Heart left ventricle (tissue), 16 donors: ENCODE results near the gene CARS1. TPM values are rescaled to one million over a fixed set of nuclear protein-coding genes. Genes with fewer than 3 reads are reported as not detected.

Experiments
- ATAC-seq, 4 donors: fragments of 200-7000 bp; cut with Tn5 transposase; one replicate each; pipeline ENCODE4 v1.9.1; 2020 to 2022; ENCODE audit warnings: moderate library complexity in 4 of 4, mild to moderate bottlenecking in 3 of 4, moderate number of reproducible peaks in 1 of 4
- DNase-seq, 5 donors: peaks; one replicate each; pipeline ENCODE4 v3.0.0-alpha.2; 2020
- H3K27ac ChIP-seq, 12 donors: fragments of 200-600 bp; sonication (generic) in 4 of 12; one replicate each; pipeline versions ENCODE4 v1.5.0 to v1.8.0; 2016 to 2022; ENCODE audit warnings: mild to moderate bottlenecking in 2 of 12
- H3K27me3 ChIP-seq, 9 donors: fragments of 200-600 bp; sonication (generic) in 2 of 9; one replicate each; pipeline versions ENCODE4 v1.5.1 to v1.8.0; 2016 to 2022; ENCODE audit warnings: mild to moderate bottlenecking in 3 of 9
- H3K36me3 ChIP-seq, 9 donors: fragments of 200-600 bp; sonication (generic) in 2 of 9; one replicate each; pipeline versions ENCODE4 v1.5.0 to v1.8.0; 2018 to 2022; ENCODE audit warnings: mild to moderate bottlenecking in 2 of 9
- H3K4me1 ChIP-seq, 12 donors: fragments of 200-600 bp; sonication (generic) in 4 of 12; one replicate each; pipeline versions ENCODE4 v1.5.0 to v1.8.0; 2016 to 2022; ENCODE audit warnings: mild to moderate bottlenecking in 3 of 12
- H3K4me3 ChIP-seq, 12 donors: fragments of 200-600 bp; sonication (generic) in 4 of 12; one replicate each; pipeline versions ENCODE4 v1.5.0 to v1.8.0; 2017 to 2022; ENCODE audit warnings: mild to moderate bottlenecking in 9 of 12, moderate library complexity in 4 of 12
- H3K9me3 ChIP-seq, 12 donors: fragments of 200-600 bp; sonication (generic) in 4 of 12; one replicate each; pipeline versions ENCODE4 v1.5.0 to v1.8.0; 2016 to 2022; ENCODE audit warnings: mild to moderate bottlenecking in 1 of 12
- POLR2A ChIP-seq, 2 donors: fragments of 450-650 bp; IDR thresholded peaks; one replicate each; pipeline ENCODE4 v1.6.1; 2017; ENCODE audit warnings: antibody characterized with exemption in 2 of 2, mild to moderate bottlenecking in 2 of 2, moderate library complexity in 2 of 2
- WGBS, 4 donors: extraction: QIAGEN DNeasy Blood & Tissue Kit in 2 of 4; methylation state at CpG; one replicate each; pipeline versions ENCODE4 v1.1.5 to v1.1.7; 2013 to 2018; 5-methylcytosine and 5-hydroxymethylcytosine counted together
- intact Hi-C, 10 donors: fragments of 100-400 bp; cut with DNase I; formaldehyde crosslinking; loops; one replicate each; pipeline versions ENCODE4 v1.11.1 to v1.14.2; 2022
- polyA plus RNA-seq, 2 donors: library from polyadenylated mRNA; stranded (reverse); fragments of 200-250 nt; gene quantifications; one replicate each; pipeline ENCODE4 v1.2.3, GENCODE V29; 2013
- total RNA-seq, 9 donors: library from RNA; depleted of rRNA in 2 of 9; stranded (reverse); fragments of >200 nt in 2 of 9; fragmentation: NEBNext Ultra II Directional in 3 of 9; extraction: Animal tissue kit (Norgen Biotek cat#: 25700) in 3 of 9; gene quantifications; one replicate each; pipeline versions ENCODE4 v1.1.0 to v1.2.4, GENCODE V29; 2016 to 2023
- TF ChIP-seq, protein P1 (sequence below), 12 donors: fragments of 200-600 bp; sonication (generic) in 4 of 12; IDR thresholded peaks; one replicate each; pipeline versions ENCODE4 v1.5.0 to v1.8.0; 2018 to 2022; ENCODE audit warnings: antibody characterized with exemption in 12 of 12, mild to moderate bottlenecking in 5 of 12
- donor health status: ischemic (EF 13 %, LVEDD 7.1; RV severe dilation, severe dysfunction).
- donor health status: healthy with polysubstance abuse.
- donor health status: DM: no; HTN: yes; CAD: no.
- donor health status: DM: no; HTN: no; CAD: no.
- donor health status: ischemic (EF 25% LVEDD 6.9; RV normal size, moderate dysfunction).
- donor health status: ischemic (EF 25% LVEDD 5.7; RV mildly dilated, moderate dysfunction).
- donor health status: healthy.
- donor health status: DM: yes; HTN: yes; CAD: no.
- donor health status: ischemic (EF 35%, LVEDD 5.7; RV mildly dilated, moderate dysfunction).
- donor health status: nonischemic (EF 11% LVEDD 7.7; RV severe dilation, severe dysfunction).
- donor health status: DM: yes; HTN: yes; CAD: no.
- donor health status: PGD.
- donor health status: ischemic (EF 29% LVEDD 5.4; RV normal size, mild dysfunction).
- donor health status: nonischemic (EF 23%, LVEDD 6.1; RV moderate dilation, normal function).

The CARS1 gene
- total and polyA plus RNA-seq, 11 donors = 9.3 to 30.5 (median 18.5) TPM

DNA sequence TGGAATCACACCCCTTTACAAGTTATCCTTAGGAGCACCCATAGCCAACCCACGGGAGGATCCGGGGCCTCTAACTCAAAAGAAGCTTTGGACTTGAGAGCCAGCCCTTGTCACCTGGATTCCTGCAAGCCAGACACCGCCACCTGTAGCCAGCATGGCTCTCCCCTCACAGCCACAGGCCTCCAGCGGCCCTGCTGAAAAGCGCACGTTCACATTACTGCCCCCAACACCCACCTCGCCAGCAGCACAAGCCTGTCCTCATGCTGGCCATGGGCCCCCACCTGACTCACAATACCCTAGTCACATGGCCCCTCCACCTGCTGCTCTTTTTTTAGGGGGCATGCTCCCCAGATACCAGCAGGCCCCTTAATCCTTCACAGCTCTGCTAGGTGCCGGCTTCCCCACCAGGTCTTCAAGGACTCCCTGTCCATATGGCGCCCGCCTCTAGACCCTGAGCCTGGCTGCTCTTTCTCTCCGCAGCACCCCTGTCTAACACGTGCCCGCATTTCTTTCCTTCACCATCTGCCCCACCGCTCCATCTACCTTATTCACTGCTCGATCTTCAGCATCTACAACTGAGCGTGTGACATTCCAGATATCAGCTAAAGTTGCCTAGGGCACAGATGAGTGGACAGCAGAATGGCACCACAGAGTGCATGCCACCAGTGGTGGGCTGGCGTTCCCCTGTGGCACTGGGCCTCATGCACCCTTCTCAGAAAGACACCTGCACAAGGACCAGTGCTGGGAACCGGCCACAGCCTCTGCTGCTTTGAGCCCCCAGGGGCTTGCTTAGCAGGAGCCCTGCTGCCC is 6.6 kb downstream of the CARS1 start:
- ATAC-seq (no peak), DNase-seq (peak in 1 of 5 donors; percentile 15)
- peak overlapping the region in 2 of 12 donors; percentile 37 to 60 for H3K27ac ChIP-seq
- no peaks in the 10 kb centered on the region for H3K9me3 ChIP-seq
- H3K36me3 ChIP-seq = peaks cover 0 to 29% (median 7%) of the 10 kb centered on the region in 9 donors
- intact Hi-C loops = loop anchor here in 2 of 10 donors (5.0 to 10.0 kb wide), 2 partner anchors 37 to 114 kb away; partner anchors contain the start of gene OSBPL5 (in 2 of the 2)
- H3K4me1 ChIP-seq = peaks cover 4 to 57% (median 34%) of the 10 kb centered on the region in 12 donors
- no peaks in the 10 kb centered on the region for H3K27me3 ChIP-seq
- 94 to 96% (median 94%) methylated on average over 17 to 18 of the region's 18 CpGs for WGBS, 4 donors
- TF ChIP-seq, protein P1, sequence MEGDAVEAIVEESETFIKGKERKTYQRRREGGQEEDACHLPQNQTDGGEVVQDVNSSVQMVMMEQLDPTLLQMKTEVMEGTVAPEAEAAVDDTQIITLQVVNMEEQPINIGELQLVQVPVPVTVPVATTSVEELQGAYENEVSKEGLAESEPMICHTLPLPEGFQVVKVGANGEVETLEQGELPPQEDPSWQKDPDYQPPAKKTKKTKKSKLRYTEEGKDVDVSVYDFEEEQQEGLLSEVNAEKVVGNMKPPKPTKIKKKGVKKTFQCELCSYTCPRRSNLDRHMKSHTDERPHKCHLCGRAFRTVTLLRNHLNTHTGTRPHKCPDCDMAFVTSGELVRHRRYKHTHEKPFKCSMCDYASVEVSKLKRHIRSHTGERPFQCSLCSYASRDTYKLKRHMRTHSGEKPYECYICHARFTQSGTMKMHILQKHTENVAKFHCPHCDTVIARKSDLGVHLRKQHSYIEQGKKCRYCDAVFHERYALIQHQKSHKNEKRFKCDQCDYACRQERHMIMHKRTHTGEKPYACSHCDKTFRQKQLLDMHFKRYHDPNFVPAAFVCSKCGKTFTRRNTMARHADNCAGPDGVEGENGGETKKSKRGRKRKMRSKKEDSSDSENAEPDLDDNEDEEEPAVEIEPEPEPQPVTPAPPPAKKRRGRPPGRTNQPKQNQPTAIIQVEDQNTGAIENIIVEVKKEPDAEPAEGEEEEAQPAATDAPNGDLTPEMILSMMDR (IDR thresholded peaks at IDR 0.05) = no peak
- no peak for TF ChIP-seq POLR2A (IDR thresholded peaks at IDR 0.05)
- no peak overlapping the region for H3K4me3 ChIP-seq

DNA sequence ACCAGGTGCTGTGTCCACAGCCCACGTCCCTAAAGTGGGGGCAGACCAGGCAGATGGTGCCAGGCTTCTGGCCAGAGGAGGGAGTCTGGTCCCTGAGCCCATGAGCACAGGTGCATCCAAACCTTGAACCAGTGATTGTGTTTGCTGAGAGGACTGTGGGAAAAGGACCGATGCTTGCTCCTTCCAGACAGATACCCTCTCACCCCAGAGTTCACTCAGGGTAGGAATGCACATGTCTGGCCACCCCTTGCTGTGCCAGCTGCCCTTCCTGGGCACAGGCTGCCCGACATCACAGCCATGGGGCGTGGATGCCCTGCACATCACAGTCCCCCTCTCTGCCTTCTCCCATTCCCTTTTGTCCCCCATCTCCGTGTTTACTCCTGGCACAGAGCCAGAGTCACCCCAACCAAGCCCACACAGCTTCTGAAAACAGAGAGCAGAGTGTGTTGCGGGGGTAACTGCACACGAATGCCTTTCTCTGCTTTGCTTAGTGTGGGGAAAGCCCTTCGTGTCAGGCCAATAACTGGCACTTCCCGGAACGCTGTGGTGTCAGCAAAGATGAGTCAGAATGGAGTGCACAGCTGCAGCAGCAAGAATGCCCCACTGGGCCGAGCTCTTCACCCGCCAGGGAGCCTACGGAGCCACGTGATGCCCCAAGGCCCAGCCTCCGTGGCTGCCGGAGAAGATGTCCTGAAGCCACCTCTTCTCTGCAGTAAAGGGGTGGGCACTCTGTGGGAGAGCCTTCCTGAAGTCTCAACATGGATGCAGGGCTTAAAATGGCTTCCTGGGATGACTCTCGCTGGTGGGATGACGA is 7.6 kb downstream of the CARS1 start:
- Histone ChIP-seq H3K9me3 (no peaks in the 10 kb centered on the region), H3K27me3 (no peaks in the 10 kb centered on the region), H3K4me1 (peaks cover 4 to 48% (median 31%) of the 10 kb centered on the region in 12 donors), H3K27ac (peak overlapping the region in 5 of 12 donors; percentile 25 to 67 (median 49)), H3K36me3 (peaks cover 0 to 39% (median 11%) of the 10 kb centered on the region in 9 donors), H3K4me3 (no peak overlapping the region)
- DNase-seq = peak; percentile 53 to 80 (median 69)
- peak; percentile 59 to 87 (median 86) for ATAC-seq
- TF ChIP-seq POLR2A (IDR thresholded peaks at IDR 0.05) = no peak
- TF ChIP-seq, protein P1 (IDR thresholded peaks at IDR 0.05) = peak in 3 of 12 donors; percentile 17 to 42 (median 41)
- 62 to 79% (median 74%) methylated on average over 12 to 18 of the region's 18 CpGs for WGBS, 4 donors
- intact Hi-C loops = loop anchor here in 2 of 10 donors (5.0 to 10.0 kb wide), 2 partner anchors 38 to 115 kb away; partner anchors contain the start of gene OSBPL5 (in 2 of the 2)

DNA sequence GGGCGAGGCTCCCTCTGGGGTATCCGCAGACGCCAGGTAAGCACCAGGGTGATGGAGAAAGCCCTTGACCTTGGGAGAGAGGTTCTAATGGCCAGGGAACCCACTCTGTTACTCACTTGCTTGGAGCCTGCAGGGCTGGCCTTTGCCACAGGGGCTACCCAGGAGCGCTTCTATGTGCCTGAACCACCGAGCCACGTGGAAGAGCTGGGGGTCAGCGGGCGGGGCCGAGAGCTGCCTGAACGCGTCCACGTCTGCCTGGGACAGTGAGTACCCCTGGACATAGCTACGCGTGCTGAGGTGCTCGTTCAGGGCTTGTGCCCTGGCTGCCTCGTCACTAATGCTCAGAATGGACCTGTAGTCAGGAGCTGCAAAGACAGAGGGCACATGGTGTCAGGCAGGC is 9.6 kb downstream of the CARS1 start:
- WGBS, 4 donors = 91 to 97% (median 94%) methylated on average over 12 to 16 of the region's 16 CpGs
- Histone ChIP-seq H3K27me3 (no peaks in the 10 kb centered on the region), H3K4me3 (no peak overlapping the region), H3K36me3 (peaks cover 0 to 42% (median 10%) of the 10 kb centered on the region in 9 donors), H3K4me1 (peaks cover 4 to 56% (median 44%) of the 10 kb centered on the region in 12 donors), H3K9me3 (no peaks in the 10 kb centered on the region), H3K27ac (no peak overlapping the region)
- no peak for TF ChIP-seq POLR2A (IDR thresholded peaks at IDR 0.05)
- TF ChIP-seq, protein P1 (IDR thresholded peaks at IDR 0.05) = no peak
- ATAC-seq = no peak
- intact Hi-C loops = no loop called here
- DNase-seq = no peak
